Sigmoid colon (tissue), 7 donors: Measurements from ENCODE around the gene SCTR. TPM values are rescaled to one million over a fixed set of nuclear protein-coding genes. Genes with fewer than 3 reads are reported as not detected.

ENCODE experiments used
- DNase-seq: peaks from one replicate; pipeline ENCODE4 v3.0.0-alpha.2; 2019
- H3K27ac ChIP-seq, 4 donors: fragments of 200-600 bp; sonication (generic); one replicate each; pipeline ENCODE4 v1.5.1; 2016 to 2019; ENCODE audit warnings: mild to moderate bottlenecking in 1 of 4
- H3K27me3 ChIP-seq, 3 donors: fragments of 200-600 bp; sonication (generic); one replicate each; pipeline ENCODE4 v1.5.1; 2019; ENCODE audit warnings: mild to moderate bottlenecking in 1 of 3
- H3K36me3 ChIP-seq, 4 donors: fragments of 200-600 bp; sonication (generic); one replicate each; pipeline ENCODE4 v1.5.1; 2016 to 2019
- H3K4me1 ChIP-seq, 4 donors: fragments of 200-600 bp; sonication (generic); one replicate each; pipeline ENCODE4 v1.5.1; 2017 to 2019
- H3K4me3 ChIP-seq, 4 donors: fragments of 200-600 bp; sonication (generic); one replicate each; pipeline ENCODE4 v1.5.1; 2017 to 2019; ENCODE audit warnings: mild to moderate bottlenecking in 2 of 4, moderate library complexity in 1 of 4
- H3K9me3 ChIP-seq, 4 donors: fragments of 200-600 bp in 3 of 4; sonication (generic) in 3 of 4; one replicate each; pipeline versions ENCODE4 v1.5.1 to v1.6.1; 2013 to 2019
- CTCF ChIP-seq, 4 experiments: fragments of 450-650 bp in 3 of 4; fragments of 200-600 bp in 1 of 4; IDR thresholded peaks; one replicate each; pipeline ENCODE4 v1.5.1; 2016 to 2019; ENCODE audit warnings: antibody characterized with exemption in 4 of 4, mild to moderate bottlenecking in 3 of 4, moderate library complexity in 2 of 4
- EP300 ChIP-seq, 4 donors: sonication (generic); formaldehyde crosslinking; IDR thresholded peaks; one replicate each; pipeline ENCODE4 v1.6.1; 2017; ENCODE audit warnings: antibody characterized with exemption in 4 of 4
- POLR2A ChIP-seq, 2 donors: fragments of 450-650 bp; IDR thresholded peaks; one replicate each; pipeline ENCODE4 v1.6.1; 2016; ENCODE audit warnings: antibody characterized with exemption in 2 of 2, mild to moderate bottlenecking in 2 of 2, moderate library complexity in 2 of 2
- POLR2AphosphoS5 ChIP-seq, 4 donors: sonication (generic); formaldehyde crosslinking; IDR thresholded peaks; one replicate each; pipeline ENCODE4 v1.6.1; 2017; ENCODE audit warnings: antibody characterized with exemption in 4 of 4
- WGBS, 2 donors: extraction: QIAGEN DNeasy Blood & Tissue Kit; methylation state at CpG; one replicate each; pipeline ENCODE4 v1.1.7; 2013; 5-methylcytosine and 5-hydroxymethylcytosine counted together
- intact Hi-C: fragments of 100-400 bp; cut with DNase I; formaldehyde crosslinking; loops from one replicate; pipeline ENCODE4 v1.15.1; 2023
- polyA plus RNA-seq, 3 donors: library from polyadenylated mRNA; stranded (reverse); fragments of 200-250 nt; gene quantifications; one replicate each; pipeline ENCODE4 v1.2.3, GENCODE V29; 2013
- total RNA-seq, 4 donors: library from RNA; depleted of rRNA; stranded (reverse); fragments of >200 nt; gene quantifications; one replicate each; pipeline ENCODE4 v1.1.0, GENCODE V29; 2016
- donor health status: healthy with polysubstance abuse.
- donor health status: Bipolar disorder and iron deficiency.
- donor health status: healthy.

Gene SCTR
- total and polyA plus RNA-seq, 7 donors, result 0.16 TPM; not detected in 6

- WGBS, 2 donors, result 40 to 74% methylated on average over 2 of the region's 2 CpGs
- H3K27me3 ChIP-seq, result no peaks in the 10 kb centered on the region
- no peaks in the 10 kb centered on the region for H3K36me3 ChIP-seq
- no peak overlapping the region for H3K27ac ChIP-seq
- DNase-seq, result no peak
- peaks cover 0 to 5% (median 0%) of the 10 kb centered on the region in 4 donors for H3K9me3 ChIP-seq
- H3K4me1 ChIP-seq, result no peaks in the 10 kb centered on the region
- no peak overlapping the region for H3K4me3 ChIP-seq
- TF ChIP-seq POLR2AphosphoS5 (IDR thresholded peaks at IDR 0.05) (no peak), EP300 (IDR thresholded peaks at IDR 0.05) (no peak), CTCF (IDR thresholded peaks at IDR 0.05) (no peak), POLR2A (IDR thresholded peaks at IDR 0.05) (no peak)
- intact Hi-C loops, result no loop called here
These were observed 101.2 kb downstream of the SCTR start for GRCh38 chr2:119423108-119423444.

- no peak for DNase-seq
- no peaks in the 10 kb centered on the region for H3K4me1 ChIP-seq
- 45 to 76% methylated on average over 7 of the region's 7 CpGs for WGBS, 2 donors
- no peaks in the 10 kb centered on the region for H3K27me3 ChIP-seq
- no peak overlapping the region for H3K27ac ChIP-seq
- intact Hi-C loops, result no loop called here
- no peaks in the 10 kb centered on the region for H3K36me3 ChIP-seq
- TF ChIP-seq EP300 (IDR thresholded peaks at IDR 0.05) (no peak), CTCF (IDR thresholded peaks at IDR 0.05) (no peak), POLR2A (IDR thresholded peaks at IDR 0.05) (no peak), POLR2AphosphoS5 (IDR thresholded peaks at IDR 0.05) (no peak)
- H3K4me3 ChIP-seq, result no peak overlapping the region
- peaks cover 0 to 5% (median 0%) of the 10 kb centered on the region in 4 donors for H3K9me3 ChIP-seq
These were observed 101.7 kb downstream of the SCTR start for GRCh38 chr2:119422360-119423107.

- no peaks in the 10 kb centered on the region for H3K36me3 ChIP-seq
- no peak for TF ChIP-seq EP300 (IDR thresholded peaks at IDR 0.05)
- no peak for TF ChIP-seq POLR2AphosphoS5 (IDR thresholded peaks at IDR 0.05)
- TF ChIP-seq POLR2A (IDR thresholded peaks at IDR 0.05), result no peak
- TF ChIP-seq CTCF (IDR thresholded peaks at IDR 0.05), result no peak
- H3K4me1 ChIP-seq, result no peaks in the 10 kb centered on the region
- H3K4me3 ChIP-seq, result no peak overlapping the region
- H3K9me3 ChIP-seq, result peaks cover 0 to 5% (median 0%) of the 10 kb centered on the region in 4 donors
- no peak for DNase-seq
- H3K27me3 ChIP-seq, result no peaks in the 10 kb centered on the region
- H3K27ac ChIP-seq, result no peak overlapping the region
- intact Hi-C loops, result no loop called here
These were observed 102.5 kb downstream of the SCTR start for GRCh38 chr2:119421741-119422140.

- Histone ChIP-seq H3K27me3 (no peaks in the 10 kb centered on the region), H3K27ac (no peak overlapping the region), H3K4me3 (no peak overlapping the region), H3K4me1 (no peaks in the 10 kb centered on the region), H3K36me3 (no peaks in the 10 kb centered on the region), H3K9me3 (peaks cover 0 to 5% (median 0%) of the 10 kb centered on the region in 4 donors)
- no peak for DNase-seq
- 92 to 100% methylated on average over 1 of the region's 1 CpG for WGBS, 2 donors
- TF ChIP-seq POLR2AphosphoS5 (IDR thresholded peaks at IDR 0.05), result no peak
- no peak for TF ChIP-seq CTCF (IDR thresholded peaks at IDR 0.05)
- TF ChIP-seq POLR2A (IDR thresholded peaks at IDR 0.05), result no peak
- no peak for TF ChIP-seq EP300 (IDR thresholded peaks at IDR 0.05)
- intact Hi-C loops, result no loop called here
These were observed 103.0 kb downstream of the SCTR start for GRCh38 chr2:119421304-119421703.
